HEK293 (cell line): ENCODE measurements around the gene OPHN1.
A peak's percentile ranks its signal among the peaks of the same experiment; 100 is the strongest.
"Not testable (repeated sequence)": the region's sequence is repeated elsewhere in the genome, so short reads cannot be mapped to it uniquely, and the experiment has no call there.

Experiments
- CTCF ChIA-PET: fragments of 350-600 bp; formaldehyde crosslinking; extraction: SDS; loops from one replicate; lab custom pipeline; 2021; ENCODE audit warnings: antibody characterized with exemption; lab: Yijun Ruan, JAX
- POLR2A ChIA-PET: fragments of 300-600 bp; formaldehyde crosslinking; extraction: SDS; loops from one replicate; lab custom pipeline; 2020; ENCODE audit warnings: antibody characterized with exemption, inconsistent platforms; lab: Yijun Ruan, JAX
- H3K27ac ChIP-seq: fragments of 200-500 bp; sonication (Bioruptor generic); 2 replicates; pipeline ENCODE4 v1.5.1; 2014; ENCODE audit warnings: low read depth, low read length, control low read depth, inconsistent platforms; ENCODE audit errors: extremely low read depth
- H3K36me3 ChIP-seq, 2 experiments: fragments of 200-500 bp in 1 of 2; sonication (Bioruptor generic) in 1 of 2; 1 replicate in 1 of 2; 2 replicates in 1 of 2; pipeline ENCODE4 v1.5.1; 2014 to 2017; ENCODE audit warnings: inconsistent platforms in 2 of 2, low read length in 2 of 2; ENCODE audit not compliant: control insufficient read depth in 2 of 2, insufficient read depth in 1 of 2
- H3K4me1 ChIP-seq: fragments of 200-500 bp; sonication (Bioruptor generic); 2 replicates; pipeline ENCODE4 v1.5.1; 2014; ENCODE audit warnings: mild to moderate bottlenecking, low read length, inconsistent platforms; ENCODE audit not compliant: control insufficient read depth, insufficient read depth
- H3K4me3 ChIP-seq: 2 replicates; pipeline ENCODE4 v1.5.1; 2011; ENCODE audit warnings: low read depth, mild to moderate bottlenecking, control low read depth, low read length, moderate library complexity
- H3K9me3 ChIP-seq: fragments of 200-500 bp; sonication (Bioruptor generic); 2 replicates; pipeline ENCODE4 v1.5.1; 2014; ENCODE audit warnings: low read depth, low read length, inconsistent platforms; ENCODE audit not compliant: control insufficient read depth, insufficient read depth
- CTCF ChIP-seq: fragments of 450-650 bp; formaldehyde crosslinking; IDR thresholded peaks from 2 replicates; pipeline ENCODE4 v1.5.1; 2016; ENCODE audit warnings: missing biosample characterization, missing genetic modification characterization
- KLF7 ChIP-seq: fragments of 450-650 bp; formaldehyde crosslinking; IDR thresholded peaks from 2 replicates; pipeline ENCODE4 v1.5.1; 2016; ENCODE audit warnings: missing biosample characterization, missing genetic modification characterization, borderline replicate concordance
- PRDM6 ChIP-seq: fragments of 450-650 bp; formaldehyde crosslinking; IDR thresholded peaks from 2 replicates; pipeline ENCODE4 v1.5.1; 2017; ENCODE audit warnings: missing biosample characterization, missing genetic modification characterization
- REST ChIP-seq: fragments of 450-650 bp; formaldehyde crosslinking; IDR thresholded peaks from 2 replicates; pipeline ENCODE4 v1.5.1; 2016; ENCODE audit warnings: missing biosample characterization, missing genetic modification characterization
- SP7 ChIP-seq: fragments of 450-650 bp; formaldehyde crosslinking; IDR thresholded peaks from 2 replicates; pipeline ENCODE4 v1.5.1; 2016; ENCODE audit warnings: missing biosample characterization, missing genetic modification characterization
- TCF7L2 ChIP-seq: IDR thresholded peaks from 2 replicates; pipeline ENCODE4 v1.6.1; 2011; ENCODE audit warnings: low read depth, mild to moderate bottlenecking, inconsistent platforms, low read length, moderate library complexity, borderline replicate concordance
- TRIM28 ChIP-seq: IDR thresholded peaks from 2 replicates; pipeline ENCODE4 v1.6.1; 2011; ENCODE audit warnings: low read length, control low read depth, borderline replicate concordance
- ZBTB11 ChIP-seq: fragments of 450-650 bp; formaldehyde crosslinking; conservative IDR thresholded peaks from 2 replicates; pipeline ENCODE4 v1.5.1; 2016; ENCODE audit warnings: low read depth, missing biosample characterization, missing genetic modification characterization
- ZBTB8A ChIP-seq: fragments of 450-650 bp; formaldehyde crosslinking; IDR thresholded peaks from 2 replicates; pipeline ENCODE4 v1.5.1; 2016; ENCODE audit warnings: missing biosample characterization, missing genetic modification characterization
- ZFP3 ChIP-seq: fragments of 450-650 bp; formaldehyde crosslinking; IDR thresholded peaks from 2 replicates; pipeline ENCODE4 v1.5.1; 2016; ENCODE audit warnings: low read depth, missing biosample characterization, missing genetic modification characterization
- ZIC2 ChIP-seq: fragments of 450-650 bp; formaldehyde crosslinking; IDR thresholded peaks from 2 replicates; pipeline ENCODE4 v1.5.1; 2016; ENCODE audit warnings: missing biosample characterization, missing genetic modification characterization
- ZNF341 ChIP-seq: fragments of 450-650 bp; formaldehyde crosslinking; IDR thresholded peaks from 2 replicates; pipeline ENCODE4; 2016; ENCODE audit warnings: low read depth, missing biosample characterization, missing genetic modification characterization
- ZNF350 ChIP-seq: fragments of 450-650 bp; formaldehyde crosslinking; IDR thresholded peaks from 2 replicates; pipeline ENCODE4 v1.5.0; 2017; ENCODE audit warnings: missing biosample characterization, mild to moderate bottlenecking, missing genetic modification characterization
- ZNF433 ChIP-seq: fragments of 450-650 bp; formaldehyde crosslinking; IDR thresholded peaks from 2 replicates; pipeline ENCODE4 v1.5.1; 2016; ENCODE audit warnings: missing biosample characterization, missing genetic modification characterization, low read depth
- ZNF501 ChIP-seq: fragments of 450-650 bp; formaldehyde crosslinking; IDR thresholded peaks from 2 replicates; pipeline ENCODE4 v1.5.1; 2016; ENCODE audit warnings: missing biosample characterization, missing genetic modification characterization
- ZNF510 ChIP-seq: fragments of 450-650 bp; formaldehyde crosslinking; IDR thresholded peaks from 2 replicates; pipeline ENCODE4 v1.5.1; 2018; ENCODE audit warnings: mild to moderate bottlenecking, missing genetic modification characterization, missing biosample characterization; ENCODE audit not compliant: insufficient replicate concordance
- ZNF529 ChIP-seq: fragments of 450-650 bp; formaldehyde crosslinking; IDR thresholded peaks from 2 replicates; pipeline ENCODE4 v1.5.1; 2017; ENCODE audit warnings: missing genetic modification characterization, missing biosample characterization; ENCODE audit not compliant: insufficient replicate concordance
- ZNF600 ChIP-seq: fragments of 450-650 bp; formaldehyde crosslinking; IDR thresholded peaks from 2 replicates; pipeline ENCODE4 v1.5.1; 2016; ENCODE audit warnings: missing biosample characterization, missing genetic modification characterization
- ZNF623 ChIP-seq: fragments of 450-650 bp; formaldehyde crosslinking; IDR thresholded peaks from 2 replicates; pipeline ENCODE4 v1.5.1; 2016; ENCODE audit warnings: missing biosample characterization, missing genetic modification characterization
- ZNF791 ChIP-seq: fragments of 450-650 bp; formaldehyde crosslinking; IDR thresholded peaks from 2 replicates; pipeline ENCODE4 v1.5.1; 2016; ENCODE audit warnings: missing biosample characterization, missing genetic modification characterization
- ZSCAN16 ChIP-seq: fragments of 450-650 bp; formaldehyde crosslinking; IDR thresholded peaks from 2 replicates; pipeline ENCODE4 v1.5.1; 2016; ENCODE audit warnings: missing biosample characterization, missing genetic modification characterization
- ZXDB ChIP-seq: fragments of 450-650 bp; formaldehyde crosslinking; IDR thresholded peaks from 2 replicates; pipeline ENCODE4 v1.5.1; 2016; ENCODE audit warnings: missing biosample characterization, missing genetic modification characterization

The OPHN1 gene

GRCh38 chrX:68398291-68398690 lies 35.0 kb downstream of the OPHN1 start:
- H3K36me3 ChIP-seq = no peaks in the 10 kb centered on the region
- TF ChIP-seq ZSCAN16 (tag by site-specific recombination) = no peak
- TF ChIP-seq ZNF529 (tag by site-specific recombination) = no peak
- TF ChIP-seq ZNF350 (tag by site-specific recombination) = no peak
- no peak for TF ChIP-seq ZNF501
- TF ChIP-seq, all 188 proteins: peak for 0
- POLR2A ChIA-PET = no interaction called here
- CTCF ChIA-PET = interaction anchor here (0.7 kb wide), 1 partner anchor 524 kb away, joined by 3 read pairs; no protein-coding TSS in a partner anchor
- Histone ChIP-seq H3K4me1 (no peaks in the 10 kb centered on the region), H3K4me3 (no peak overlapping the region), H3K9me3 (no peaks in the 10 kb centered on the region), H3K27ac (no peak overlapping the region)

- ChIA-PET CTCF (no interaction called here), POLR2A (no interaction called here)
- Histone ChIP-seq H3K27ac (no peak overlapping the region), H3K4me3 (no peak overlapping the region), H3K9me3 (no peaks in the 10 kb centered on the region), H3K4me1 (no peaks in the 10 kb centered on the region), H3K36me3 (no peaks in the 10 kb centered on the region)
- TF ChIP-seq TRIM28 (peak; percentile 47; the same call in 1 of the 2 replicates), SP7 (tag by site-specific recombination) (no peak), ZIC2 (peak; percentile 45; the same call in 1 of the 2 replicates), ZNF600 (peak; percentile 38; the same call in 1 of the 2 replicates), CTCF (tag by site-specific recombination) (no peak), PRDM6 (tag by site-specific recombination) (peak; percentile 75), TCF7L2 (peak; percentile 56; the same call in 1 of the 2 replicates), ZNF341 (tag by site-specific recombination) (peak; percentile 34; the same call in 1 of the 2 replicates)
Measured at GRCh38 chrX:68396953-68397352, 36.3 kb downstream of the OPHN1 start.

GRCh38 chrX:68389419-68389960 lies 43.8 kb downstream of the OPHN1 start:
- H3K27ac ChIP-seq, H3K4me1 ChIP-seq, H3K9me3 ChIP-seq, H3K4me3 ChIP-seq, H3K36me3 ChIP-seq, CTCF ChIA-PET, POLR2A ChIA-PET: not testable (repeated sequence)
- TF ChIP-seq ZNF791 (0 out of 2 replicates have a peak, but pooled peaks have one; percentile 75), ZNF433 (peak; percentile 90), ZBTB11 (tag by site-specific recombination) (peak; percentile 89), ZFP3 (peak; percentile 65; the same call in 1 of the 2 replicates), ZNF623 (tag by site-specific recombination) (peak; percentile 87), KLF7 (tag by site-specific recombination) (0 out of 2 replicates have a peak, but pooled peaks have one; percentile 54), ZXDB (tag by site-specific recombination) (peak; percentile 83), REST (tag by site-specific recombination) (peak; percentile 82), ZNF510 (peak; percentile 92), ZBTB8A (tag by site-specific recombination) (peak; percentile 86)
